HG03378 (cell line): ENCODE results near the gene LRP1B.
A peak's percentile ranks its signal among the peaks of the same experiment; 100 is the strongest.

Source experiments
- ATAC-seq: cut with Tn5 transposase; IDR thresholded peaks from one replicate; pipeline ENCODE4 v1.9.1; 2021; ENCODE audit warnings: mild to moderate bottlenecking, moderate library complexity; ENCODE audit not compliant: unreplicated experiment

The LRP1B gene

DNA sequence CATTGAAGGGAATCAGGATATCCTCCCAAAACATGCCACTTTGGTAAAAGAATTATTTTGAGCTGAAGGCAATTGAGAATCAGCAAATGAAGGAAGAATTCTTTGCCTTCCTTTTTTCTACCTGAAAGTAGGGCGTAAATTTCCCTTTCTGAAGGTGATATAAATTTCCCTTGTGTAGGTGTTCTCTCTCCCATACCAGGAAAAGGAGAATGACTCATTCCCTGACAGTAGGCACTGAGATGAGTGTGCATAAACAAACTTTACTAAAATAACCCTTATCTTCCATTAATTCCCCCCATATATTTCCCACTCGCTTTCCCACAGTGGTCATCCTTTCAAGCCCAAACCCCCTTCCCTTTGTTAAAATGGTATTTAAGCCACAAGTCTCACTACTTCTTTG, 1339.0 kb downstream of the LRP1B start:
- no peak for ATAC-seq

DNA sequence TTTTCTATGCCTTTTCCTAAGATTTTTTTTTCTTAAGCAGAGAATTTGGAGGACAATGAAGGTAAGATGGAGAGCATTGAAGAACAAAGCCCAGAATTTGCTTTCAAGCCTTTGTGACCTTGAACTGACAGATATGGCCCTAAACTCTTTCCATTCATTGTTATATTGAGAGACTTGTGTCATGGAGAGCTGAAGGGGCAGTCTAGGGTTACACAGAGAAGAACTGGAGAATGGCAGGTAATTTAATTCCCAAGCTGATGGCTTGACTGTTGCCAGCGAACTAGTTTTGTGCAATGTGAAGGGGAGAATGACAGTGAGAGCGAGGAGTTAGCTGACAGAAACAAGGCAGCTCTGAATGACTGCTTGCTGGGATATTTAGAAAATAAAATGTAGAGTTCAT, 1344.2 kb downstream of the LRP1B start:
- ATAC-seq: no peak

GRCh38 chr2:140775411-140775810, 1355.4 kb downstream of the LRP1B start:
- no peak for ATAC-seq

DNA sequence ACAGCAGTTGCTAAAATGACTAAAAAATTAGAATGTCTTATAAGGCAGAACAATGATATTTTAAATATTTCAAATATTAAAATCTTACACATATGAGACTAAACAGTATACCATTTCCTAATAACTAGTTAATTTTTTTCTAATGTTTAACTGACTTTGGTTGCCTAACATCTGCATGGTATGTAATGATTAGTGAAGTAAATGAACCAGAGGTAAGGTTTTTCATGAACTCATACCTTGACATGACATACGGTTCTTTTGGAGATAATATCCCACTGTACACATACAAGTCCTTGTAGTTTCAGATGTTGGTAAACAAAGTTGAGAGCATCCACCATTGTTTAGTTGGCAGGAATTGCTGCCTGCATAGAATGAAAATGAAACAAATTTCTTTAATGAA, 1360.2 kb downstream of the LRP1B start:
- no peak for ATAC-seq

DNA sequence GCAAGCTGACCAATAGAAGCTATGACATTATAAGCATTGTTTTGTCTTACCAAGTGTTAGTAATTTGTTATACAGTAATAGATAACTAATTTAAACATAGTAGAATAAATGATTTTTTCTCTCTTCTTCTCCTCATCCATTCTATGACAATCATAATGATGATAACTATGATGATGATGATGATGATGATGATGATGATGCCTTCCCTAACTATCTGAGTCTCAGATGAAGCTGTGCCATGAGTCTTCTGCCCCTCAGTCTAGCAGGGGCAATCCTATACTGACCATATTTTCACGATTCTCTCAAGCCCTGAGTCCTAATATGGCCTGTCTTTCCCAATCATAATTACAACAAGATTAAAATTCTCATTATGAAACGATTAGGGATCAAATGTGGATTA, 1369.0 kb downstream of the LRP1B start:
- ATAC-seq: no peak

DNA sequence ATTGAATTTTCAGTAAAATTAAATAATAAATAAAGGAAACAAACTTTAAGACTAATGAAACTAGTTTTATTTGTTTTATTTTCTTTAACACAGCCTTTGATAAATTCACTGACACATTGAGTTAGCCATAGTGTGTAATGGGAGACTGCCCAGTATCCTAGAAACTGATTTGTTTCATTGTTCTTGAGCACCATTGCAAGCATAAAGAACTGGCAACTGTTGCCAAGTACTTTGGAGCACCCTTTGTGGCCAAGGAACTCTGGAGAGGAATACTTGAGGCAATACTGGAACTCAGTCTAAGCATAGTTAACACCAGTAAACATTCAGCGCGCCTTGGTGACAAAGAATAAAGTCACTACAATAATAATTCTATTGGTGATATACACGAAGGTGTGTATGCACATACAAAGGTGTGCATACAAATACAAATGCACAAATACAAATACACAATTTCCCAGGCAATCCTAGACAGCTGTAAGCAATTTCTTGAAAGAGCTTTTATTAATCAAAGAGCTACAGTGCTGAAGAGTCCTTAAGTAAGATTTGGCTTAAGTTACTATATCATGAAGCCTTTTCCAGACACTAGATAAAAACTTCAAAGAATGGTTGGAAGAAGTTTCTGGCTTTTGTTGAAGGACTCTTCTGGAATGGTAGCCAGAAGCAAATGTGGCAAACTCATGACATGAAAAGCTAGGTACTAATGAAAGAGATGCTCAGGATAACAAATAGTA, 1371.2 kb downstream of the LRP1B start:
- no peak for ATAC-seq

DNA sequence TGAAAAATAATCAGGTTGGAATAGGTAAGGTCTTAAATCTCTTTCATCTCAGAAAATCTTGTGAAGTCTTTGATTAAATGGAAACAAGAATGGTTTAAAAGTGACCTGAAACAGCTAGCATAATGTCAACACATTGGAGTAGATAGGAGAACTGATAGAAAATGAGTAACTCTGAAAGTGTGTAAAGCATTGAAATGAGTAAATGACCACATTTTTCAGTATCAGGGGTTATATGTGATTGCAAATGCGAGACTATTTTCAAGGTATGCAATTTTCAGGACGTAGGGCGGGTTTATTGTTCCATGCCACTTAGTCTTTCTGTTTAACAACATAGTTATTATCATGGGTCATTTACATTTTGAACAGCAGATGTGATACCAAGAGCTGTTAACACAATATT, 1383.2 kb downstream of the LRP1B start:
- peak; percentile 94 for ATAC-seq

DNA sequence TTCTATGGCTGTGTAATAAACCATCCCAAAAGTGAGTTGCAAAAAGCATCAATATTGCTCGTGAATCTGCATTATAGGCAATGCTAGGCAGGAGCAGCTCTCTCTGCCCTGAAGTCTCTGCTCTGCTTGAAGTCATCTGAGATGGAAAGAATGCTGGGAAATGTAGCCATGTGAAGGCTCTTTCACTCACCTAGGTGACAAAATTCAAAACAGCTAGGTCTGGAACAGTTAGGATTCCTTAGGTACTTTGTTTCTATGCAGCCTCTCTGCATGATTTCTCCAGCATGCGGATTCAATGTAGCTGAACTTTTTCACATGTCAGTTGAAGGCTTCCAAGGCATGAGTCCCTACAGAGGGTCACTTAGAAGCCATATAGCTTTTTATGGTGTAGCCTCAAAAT, 1383.7 kb downstream of the LRP1B start:
- no peak for ATAC-seq

GRCh38 chr2:140744379-140744778, 1386.4 kb downstream of the LRP1B start:
- ATAC-seq: no peak

- no peak for ATAC-seq
Observed at GRCh38 chr2:140737006-140737405, 1393.8 kb downstream of the LRP1B start.

- no peak for ATAC-seq
Observed at GRCh38 chr2:140734992-140735391, 1395.8 kb downstream of the LRP1B start.

GRCh38 chr2:140718999-140719398, 1411.8 kb downstream of the LRP1B start:
- no peak for ATAC-seq

- ATAC-seq: no peak
Observed at GRCh38 chr2:140717481-140717880, 1413.3 kb downstream of the LRP1B start.

DNA sequence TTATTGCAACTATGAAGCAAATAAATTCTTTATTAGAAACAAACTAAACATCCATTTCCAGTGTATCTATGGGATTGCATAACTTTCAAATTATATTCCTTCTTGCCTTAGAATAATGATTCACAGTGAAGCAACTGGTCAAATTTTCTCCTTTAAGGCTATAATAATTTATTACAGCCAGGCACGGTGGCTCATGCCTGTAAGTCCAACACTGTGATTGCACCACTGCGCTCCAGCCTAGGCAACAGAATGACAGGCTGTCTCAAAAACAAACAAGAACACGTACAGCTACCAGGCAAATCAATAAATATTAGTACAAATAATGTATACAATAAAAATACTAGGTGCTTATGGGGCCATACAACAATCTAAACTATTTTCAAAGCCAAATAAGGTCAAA, 1416.2 kb downstream of the LRP1B start:
- no peak for ATAC-seq

DNA sequence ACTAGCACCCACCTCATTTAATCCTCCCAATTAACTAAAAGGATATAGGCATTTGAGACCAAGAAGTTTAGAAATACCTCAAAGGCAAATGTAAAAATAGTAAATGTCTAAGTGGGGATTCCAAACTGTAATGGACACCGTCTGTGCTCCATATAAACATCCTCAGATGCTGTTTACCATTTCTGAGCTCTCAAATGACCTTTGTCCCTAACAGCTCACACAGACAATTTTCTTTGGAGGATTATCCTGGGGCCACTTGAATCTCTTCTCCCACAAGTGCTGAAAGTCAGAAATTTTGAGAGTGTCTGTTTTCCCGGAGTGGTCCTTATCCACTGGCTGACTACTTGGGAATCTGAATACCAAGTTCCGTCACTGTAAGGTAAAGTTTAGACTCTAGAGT, 1418.9 kb downstream of the LRP1B start:
- no peak for ATAC-seq

DNA sequence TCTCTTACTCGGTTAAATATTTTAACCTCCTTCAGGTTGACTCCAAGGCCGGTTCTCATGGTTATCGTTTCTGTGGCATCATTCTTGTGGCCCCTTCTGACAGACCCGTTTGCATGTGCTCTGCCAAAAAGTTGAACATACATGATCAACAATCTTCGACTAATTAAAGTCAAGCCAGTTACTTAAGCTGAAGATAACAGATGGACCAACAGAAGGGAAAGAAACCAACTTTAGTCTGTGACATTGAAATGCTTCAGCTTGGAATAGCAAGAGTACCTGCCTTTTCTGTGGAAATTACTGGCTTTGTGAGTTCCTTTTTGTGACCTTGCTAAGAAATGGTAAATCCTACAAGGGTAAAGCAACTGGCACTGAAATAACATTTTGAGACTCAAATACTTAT, 1429.1 kb downstream of the LRP1B start:
- ATAC-seq: no peak

DNA sequence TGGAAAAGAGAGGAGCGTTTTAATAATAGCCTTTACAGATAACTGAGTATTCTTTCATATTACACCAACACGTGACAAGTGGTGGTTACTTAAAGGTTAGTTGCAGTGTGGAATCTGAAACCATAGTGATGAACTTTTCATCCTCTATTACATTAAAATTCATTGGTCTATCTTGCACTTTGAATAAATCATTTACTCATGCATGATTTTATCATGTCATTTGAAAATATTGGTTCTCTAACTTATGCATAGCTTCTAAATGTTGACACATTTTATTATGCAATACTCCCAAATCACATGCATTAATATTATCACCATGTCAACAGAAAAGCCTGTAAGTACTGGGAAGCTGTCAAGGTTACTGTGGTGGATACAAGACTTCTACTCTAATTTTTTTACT, 1432.2 kb downstream of the LRP1B start:
- ATAC-seq: no peak

- ATAC-seq: no peak
Observed at GRCh38 chr2:140696449-140696848, 1434.4 kb downstream of the LRP1B start.

GRCh38 chr2:140695155-140695554, 1435.7 kb downstream of the LRP1B start:
- ATAC-seq: no peak

- ATAC-seq: no peak
Observed at GRCh38 chr2:140687825-140688224, 1443.0 kb downstream of the LRP1B start.

DNA sequence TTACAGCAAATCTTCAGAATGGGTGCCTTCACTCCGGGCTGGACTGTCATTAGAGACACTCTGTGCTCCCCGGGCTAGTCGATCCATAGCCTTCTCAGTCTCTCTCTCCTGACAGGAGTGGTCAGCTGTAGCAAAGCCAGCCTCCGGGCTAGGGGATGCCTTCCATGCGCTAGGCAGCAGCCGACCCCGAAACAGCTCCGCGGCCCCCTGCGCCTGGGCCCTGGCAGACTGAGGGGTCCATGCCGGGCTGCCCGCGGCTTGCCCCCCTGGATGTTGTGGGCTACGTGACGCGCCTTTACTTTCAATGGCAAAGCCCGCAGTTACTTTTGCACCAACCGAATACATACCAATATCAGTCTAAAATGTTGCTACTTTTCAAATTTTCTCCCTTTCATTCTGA, 1447.2 kb downstream of the LRP1B start:
- no peak for ATAC-seq

DNA sequence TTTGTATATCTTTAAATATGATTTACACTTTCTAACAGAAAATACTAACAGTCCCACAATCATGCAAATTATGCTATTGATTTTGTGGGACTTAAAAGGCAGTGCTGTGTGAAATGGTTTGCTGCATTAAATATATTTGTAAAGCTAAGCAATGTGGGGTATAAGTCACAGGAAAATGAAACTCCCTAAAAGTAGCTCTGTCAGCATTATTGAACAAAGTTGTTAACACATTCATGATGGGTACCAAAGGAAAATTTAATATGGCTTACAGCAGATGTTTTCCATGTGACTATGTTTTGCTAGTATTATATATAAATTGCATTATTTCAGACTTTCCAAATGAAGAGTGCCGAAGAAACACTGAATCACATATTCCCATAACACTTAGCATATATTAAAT, 1450.0 kb downstream of the LRP1B start:
- ATAC-seq: no peak

GRCh38 chr2:140679752-140680151, 1451.1 kb downstream of the LRP1B start:
- ATAC-seq: no peak
